Fibroblast of skin of right biceps (primary cell): ENCODE results near the gene CD82.
A peak's percentile ranks its signal among the peaks of the same experiment; 100 is the strongest.

Experiments used
- DNase-seq: peaks from one replicate; pipeline ENCODE4 v3.0.0-alpha.2; 2013

Gene CD82

DNA sequence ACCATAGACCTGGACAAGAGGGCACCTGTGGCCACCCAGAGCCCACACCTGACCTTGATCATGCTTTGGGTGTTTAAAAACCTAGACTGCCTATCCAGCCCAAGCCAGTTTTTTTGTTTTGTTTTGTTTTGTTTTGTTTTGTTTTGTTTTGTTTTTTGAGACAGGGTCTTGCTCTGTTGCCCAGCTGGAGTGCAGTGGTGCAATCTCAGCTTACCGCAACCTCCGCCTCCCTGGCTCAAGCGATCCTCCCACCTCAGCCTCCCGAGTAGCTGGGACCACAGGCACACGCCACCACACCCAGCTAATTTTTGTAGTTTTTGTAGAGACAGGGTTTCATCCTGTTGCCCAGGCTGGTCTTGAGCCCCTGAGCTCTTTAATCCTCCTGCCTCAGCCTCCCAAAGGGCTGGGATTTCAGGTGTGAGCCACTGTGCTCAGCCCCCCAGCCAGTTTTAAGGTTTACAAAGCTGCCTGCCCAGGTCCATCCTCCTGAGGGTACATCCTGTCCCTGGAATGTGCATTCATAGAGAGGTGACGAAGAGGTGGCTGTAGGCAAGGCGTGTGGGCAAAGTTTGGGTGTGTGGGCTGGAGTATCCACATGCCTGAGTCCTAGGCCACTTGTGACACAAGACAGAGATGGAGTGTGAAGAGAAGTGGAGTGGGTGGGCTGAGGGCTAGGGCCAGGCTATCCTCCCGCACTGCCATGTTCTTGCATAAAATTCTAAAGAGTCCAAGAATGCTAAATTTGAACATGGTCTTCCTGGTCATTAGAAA lies 3.3 kb upstream of the CD82 start:
- DNase-seq, result no peak

GRCh38 chr11:44562845-44563460 lies 2.5 kb upstream of the CD82 start:
- no peak for DNase-seq

GRCh38 chr11:44563711-44564110 lies 1.8 kb upstream of the CD82 start:
- peak; percentile 85 for DNase-seq

- no peak for DNase-seq
Observed at GRCh38 chr11:44564166-44564565, 1.3 kb upstream of the CD82 start.

- DNase-seq, result peak; percentile 75
Observed at GRCh38 chr11:44564670-44565210, 723 bp upstream of the CD82 start.

GRCh38 chr11:44565953-44566949 lies 788 bp downstream of the CD82 start:
- DNase-seq, result no peak

DNA sequence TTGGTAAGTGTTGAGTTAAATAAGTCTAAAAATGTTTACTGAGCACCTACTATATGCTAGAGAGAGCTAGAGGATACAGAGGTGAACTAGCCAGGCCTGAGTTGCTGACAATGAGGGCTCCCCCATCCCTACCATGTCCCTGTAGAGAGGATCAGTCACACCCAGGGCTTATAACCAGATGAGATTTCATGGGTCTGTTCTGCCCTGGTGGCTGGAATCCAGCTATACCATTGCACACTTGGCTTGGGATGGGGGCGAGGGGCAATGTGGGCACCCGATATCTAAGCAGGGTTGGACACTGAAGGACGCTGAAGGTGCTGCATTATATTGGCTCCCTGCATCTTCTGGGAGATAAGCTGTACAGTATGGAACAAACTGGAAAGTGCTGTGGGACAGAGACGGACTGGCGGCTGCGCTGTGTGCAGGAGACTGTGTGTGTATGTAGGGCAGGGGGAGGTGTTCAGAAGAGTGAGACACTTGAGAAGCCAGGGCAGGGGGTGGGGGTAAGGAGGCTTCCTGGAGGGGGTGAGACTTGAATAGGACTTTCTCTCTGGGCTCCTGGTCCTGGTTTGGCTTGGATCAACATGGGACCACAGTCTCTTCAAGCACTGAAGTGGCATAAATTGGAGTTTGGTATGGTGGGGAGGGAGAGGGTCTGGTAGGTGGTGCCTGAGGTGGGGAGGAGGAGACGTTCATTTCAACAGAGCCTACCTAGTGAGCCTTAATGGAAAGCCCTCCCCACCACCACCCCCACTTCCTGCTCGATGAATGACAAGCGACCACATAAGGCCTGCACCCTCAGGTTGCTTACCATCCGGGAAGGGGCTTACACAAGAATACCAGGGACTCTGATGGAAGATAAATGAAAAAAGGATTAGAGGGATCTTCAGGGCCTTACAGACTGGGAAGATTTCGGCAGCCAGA lies 1.8 kb downstream of the CD82 start:
- DNase-seq, result no peak

DNA sequence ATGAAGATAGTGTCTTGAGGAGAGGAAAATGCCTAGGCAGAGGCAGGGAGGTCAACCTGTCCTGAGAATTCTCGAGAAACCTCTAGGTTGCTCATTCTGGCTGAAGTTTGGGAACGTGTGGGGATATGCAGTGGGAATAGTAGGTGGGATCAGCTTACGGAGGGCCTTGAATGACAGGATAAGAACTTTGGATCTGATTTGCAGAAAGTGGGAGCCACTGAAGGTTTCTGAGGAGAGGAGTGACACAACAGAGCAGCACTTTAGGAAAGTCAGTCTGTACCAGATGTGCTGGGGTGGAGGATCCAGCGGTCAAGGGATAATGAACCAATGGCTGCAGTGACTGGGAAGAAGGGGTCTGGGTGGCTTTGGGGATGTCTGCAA lies 2.4 kb downstream of the CD82 start:
- no peak for DNase-seq

- no peak for DNase-seq
Observed at GRCh38 chr11:44568331-44568657, 2.8 kb downstream of the CD82 start.

DNA sequence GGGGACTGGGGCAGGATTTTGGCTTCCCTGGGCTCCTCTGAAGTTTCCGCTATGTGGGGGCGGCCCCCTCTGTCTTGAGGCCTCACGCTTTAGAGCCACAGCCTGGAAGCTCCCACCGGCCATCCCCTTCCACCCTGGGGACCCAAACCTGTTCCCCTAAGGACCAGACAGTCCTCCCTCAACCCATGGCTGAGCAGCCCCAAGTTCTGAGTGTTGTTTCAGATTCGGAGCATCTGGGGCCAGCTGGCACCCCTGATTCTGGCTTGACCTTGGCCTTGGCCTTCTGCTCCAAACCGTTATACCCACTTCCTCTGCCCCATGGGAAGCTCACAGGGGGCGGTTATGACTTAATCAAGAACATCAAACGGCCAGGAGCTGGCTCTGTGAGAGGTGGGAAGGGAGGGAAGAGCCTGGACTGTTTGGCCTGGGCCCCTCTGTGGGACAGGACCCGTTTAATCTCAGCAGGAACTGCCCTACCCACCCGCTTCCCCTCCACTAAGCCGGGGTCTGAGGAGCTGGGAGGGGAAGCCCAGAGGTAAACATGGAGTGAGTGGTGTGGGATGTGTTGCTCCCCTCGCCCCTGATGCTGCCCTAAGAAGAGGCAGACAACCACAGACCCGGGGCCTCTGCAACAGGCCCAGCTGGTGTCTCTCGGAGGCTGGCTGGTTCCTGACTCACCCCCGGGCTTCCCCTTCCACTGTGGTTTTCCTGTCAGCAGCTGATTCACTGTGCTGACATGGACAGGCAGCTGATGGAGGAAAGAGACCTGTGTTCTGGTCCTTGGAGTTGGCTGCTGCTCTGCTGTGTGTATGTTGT lies 3.4 kb downstream of the CD82 start:
- peak; percentile 94 for DNase-seq

- no peak for DNase-seq
Observed at GRCh38 chr11:44570411-44571155, 5.1 kb downstream of the CD82 start.

DNA sequence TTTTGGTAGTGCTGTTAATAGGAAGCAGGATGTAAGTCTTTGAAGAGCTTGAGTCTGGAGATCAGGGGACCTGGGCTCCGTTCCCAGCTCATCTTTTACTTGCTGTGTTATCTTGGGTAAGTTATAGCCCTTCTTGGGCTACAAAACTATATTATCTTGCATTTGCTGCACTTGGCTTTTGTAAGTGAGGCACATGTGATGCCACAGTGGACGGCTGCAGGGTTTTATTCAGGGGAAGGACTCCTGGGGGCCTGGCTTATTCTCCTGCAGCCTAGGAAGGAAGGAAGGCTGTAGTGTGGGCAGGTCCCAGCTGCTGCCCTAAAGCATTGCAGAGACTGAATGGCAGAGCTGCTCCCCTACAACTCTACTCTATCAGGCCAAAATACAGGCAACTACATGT lies 6.4 kb downstream of the CD82 start:
- DNase-seq, result no peak

DNA sequence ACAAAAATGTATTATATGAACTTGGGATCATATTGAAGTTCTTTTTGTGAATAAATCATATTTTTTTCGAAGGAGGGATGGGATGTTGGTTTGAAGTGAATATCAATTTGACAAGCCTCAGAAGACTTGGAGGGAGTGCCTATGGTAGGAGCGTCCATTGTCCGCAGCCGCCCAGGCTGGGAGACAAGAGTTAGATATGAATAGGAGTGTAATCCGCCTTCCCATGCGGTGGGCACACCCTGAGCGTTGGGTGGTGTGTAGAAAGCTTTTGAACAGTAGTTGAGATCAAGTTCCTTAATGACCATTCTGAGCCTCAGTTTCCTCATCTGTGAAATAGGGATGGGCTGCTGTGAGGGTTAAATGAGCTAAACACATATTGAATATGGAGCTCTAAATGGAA lies 7.0 kb downstream of the CD82 start:
- no peak for DNase-seq

- no peak for DNase-seq
Observed at GRCh38 chr11:44572884-44573283, 7.4 kb downstream of the CD82 start.

DNA sequence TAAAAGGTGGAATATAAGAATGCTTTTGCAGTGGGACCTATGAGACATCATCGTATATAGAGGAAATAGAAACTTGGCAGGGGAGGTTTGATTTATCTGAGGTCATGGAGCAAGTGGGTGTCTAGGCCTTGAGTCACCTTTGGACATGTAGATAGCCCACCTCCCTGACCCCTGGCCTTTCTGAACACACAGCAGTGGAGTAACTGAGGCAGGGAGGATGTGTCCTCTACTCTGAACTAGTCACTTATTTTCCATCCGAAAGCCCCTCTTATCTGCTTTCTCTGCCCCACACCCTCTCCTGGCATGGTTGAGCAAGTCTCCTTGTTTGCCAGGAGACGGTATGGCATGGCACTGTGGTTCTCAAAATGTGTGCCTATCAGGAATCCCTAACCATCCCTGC lies 7.9 kb downstream of the CD82 start:
- DNase-seq, result no peak

DNA sequence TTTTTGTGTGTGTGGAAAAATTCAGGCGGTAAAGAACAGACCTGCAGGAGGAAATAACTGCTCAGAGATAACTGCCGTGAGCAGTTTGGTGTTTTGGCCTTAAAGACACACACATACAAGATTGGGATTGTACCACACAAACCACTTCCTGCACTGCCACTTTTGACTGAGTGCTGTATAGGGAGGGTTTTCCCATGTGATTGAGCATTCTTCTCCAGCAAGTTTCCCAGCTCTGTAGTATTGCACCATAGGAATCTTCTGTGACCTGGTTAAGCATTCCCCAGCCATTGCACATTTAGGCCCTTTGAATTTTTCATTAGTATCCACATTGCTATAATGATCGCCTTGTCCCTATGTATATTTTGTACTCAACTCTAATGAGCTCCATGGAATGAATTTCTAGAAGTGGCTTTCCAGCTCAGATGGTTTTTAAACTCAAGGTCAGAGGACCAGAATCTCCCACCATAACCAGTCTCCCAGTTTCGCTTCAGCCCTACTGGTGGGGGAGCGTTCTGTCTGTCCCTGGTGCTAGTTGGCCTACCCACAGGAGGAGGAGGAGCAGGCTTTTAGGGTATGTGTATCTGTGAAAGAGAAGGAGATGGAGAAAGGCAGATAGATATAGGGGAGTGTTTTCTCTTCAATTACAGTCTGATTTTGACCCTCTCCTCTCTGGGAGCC lies 9.3 kb downstream of the CD82 start:
- DNase-seq, result peak; percentile 97

DNA sequence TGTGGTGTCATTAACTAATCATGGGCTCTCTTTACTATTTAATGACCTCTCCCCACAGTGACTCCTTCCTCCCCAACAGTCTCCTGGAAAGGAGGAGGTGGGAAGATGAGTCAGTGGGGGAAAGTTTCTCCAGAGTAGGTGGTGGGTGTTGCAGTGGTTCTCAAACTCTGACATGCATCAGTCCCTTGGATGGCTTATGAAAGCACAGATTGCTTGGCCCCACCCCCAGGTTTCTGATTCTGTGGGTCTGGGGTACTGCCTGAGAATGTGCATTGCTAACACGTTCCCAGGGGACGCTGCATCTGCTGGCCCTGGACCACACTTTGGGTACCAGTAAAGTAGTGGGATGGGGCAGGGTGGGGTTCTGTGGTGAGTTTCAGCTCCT lies 9.8 kb downstream of the CD82 start:
- peak; percentile 84 for DNase-seq

- DNase-seq, result no peak
Observed at GRCh38 chr11:44575962-44576361, 10.5 kb downstream of the CD82 start.

GRCh38 chr11:44576656-44577055 lies 11.2 kb downstream of the CD82 start:
- no peak for DNase-seq

GRCh38 chr11:44577231-44577830 lies 11.9 kb downstream of the CD82 start:
- no peak for DNase-seq
